Measurements from ENCODE around the gene PCDHGC3. TPM values are rescaled to one million over a fixed set of nuclear protein-coding genes. Genes with fewer than 3 reads are reported as not detected.

Gene PCDHGC3
- total and polyA plus RNA-seq, 2 of the 4 experiments (the other 2 are of a cell fraction), result 21.1 to 72.1 TPM

DNA sequence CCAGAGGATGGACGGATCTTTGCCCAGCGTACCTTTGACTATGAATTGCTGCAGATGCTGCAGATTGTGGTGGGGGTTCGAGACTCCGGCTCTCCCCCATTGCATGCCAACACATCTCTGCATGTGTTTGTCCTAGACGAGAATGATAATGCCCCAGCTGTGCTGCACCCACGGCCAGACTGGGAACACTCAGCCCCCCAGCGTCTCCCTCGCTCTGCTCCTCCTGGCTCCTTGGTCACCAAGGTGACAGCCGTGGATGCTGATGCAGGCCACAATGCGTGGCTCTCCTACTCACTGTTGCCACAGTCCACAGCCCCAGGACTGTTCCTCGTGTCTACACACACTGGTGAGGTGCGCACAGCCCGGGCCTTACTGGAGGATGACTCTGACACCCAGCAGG, 15.0 kb downstream of the PCDHGC3 start:
- Histone ChIP-seq H3K79me1 (ENCODE audit: low read depth in 1 of 2, low read length in 2 of 2) (peaks cover 34 to 75% of the 10 kb centered on the region in 2 experiments), H3K9me3 (ENCODE audit: control insufficient read depth, insufficient read depth, low read length) (no peaks in the 10 kb centered on the region), H3K4me3 (ENCODE audit: insufficient read depth, low read depth, low read length) (no peak overlapping the region), H3K56ac (ENCODE audit: extremely low read depth, insufficient read depth, low read length) (no peak overlapping the region), H2BK20ac (ENCODE audit: low read depth, low read length) (no peak overlapping the region), H3K27ac (ENCODE audit: insufficient read depth, low read length) (no peak overlapping the region), H4K5ac (ENCODE audit: low read depth, low read length) (no peak overlapping the region), H3K9ac (ENCODE audit: low read depth, low read length) (no peak overlapping the region), H2BK5ac (ENCODE audit: low read depth, low read length, poor library complexity, severe bottlenecking) (no peak overlapping the region), H4K20me1 (ENCODE audit: insufficient read depth, low read length) (peaks cover 59% of the 10 kb centered on the region), H3K27me3 (ENCODE audit: control insufficient read depth, insufficient read depth, low read length) (no peaks in the 10 kb centered on the region), H4K91ac (ENCODE audit: insufficient read depth, low read depth, low read length) (no peak overlapping the region), H3K4me2 (ENCODE audit: low read depth, low read length) (no peak overlapping the region), H3K18ac (ENCODE audit: low read depth, low read length) (no peak overlapping the region), H3K4ac (ENCODE audit: low read depth, low read length) (no peak overlapping the region), H3K23ac (ENCODE audit: low read depth, low read length) (no peak overlapping the region), H2AFZ (replicated peaks; ENCODE audit: low read length, poor library complexity) (no peak overlapping the region), H2AK9ac (replicated peaks; ENCODE audit: low read depth, low read length, poor library complexity) (peak overlapping the region; percentile 5), H3K9me1 (ENCODE audit: insufficient read depth, low read length) (peaks cover 34% of the 10 kb centered on the region), H3K14ac (replicated peaks; ENCODE audit: low read depth, low read length) (no peak overlapping the region), H3K4me1 (ENCODE audit: control insufficient read depth, insufficient read depth, low read length) (peaks cover 37% of the 10 kb centered on the region), H3K36me3 (ENCODE audit: control insufficient read depth, insufficient read depth, low read length) (peaks cover 46% of the 10 kb centered on the region), H4K8ac (ENCODE audit: low read depth in 2 of 2, low read length in 2 of 2) (no peak overlapping the region), H2BK120ac (ENCODE audit: low read depth, low read length) (no peak overlapping the region), H2AK5ac (ENCODE audit: low read depth, low read length) (no peak overlapping the region; the same call in 1 of the 2 replicates), H2BK15ac (ENCODE audit: low read depth, low read length) (no peak overlapping the region)
- 80% methylated on average over 4 of the region's 13 CpGs; no CpG with 5 or more reads in 1 of the 2 experiments for WGBS, 2 experiments (ENCODE audit: extremely low coverage in 2 of 2, insufficient read length in 1 of 2)
- ChIA-PET POLR2A (ENCODE audit: unreplicated experiment) (no interaction called here), CTCF (no interaction called here)
- DNase-seq (no peak), ATAC-seq (ENCODE audit: low read depth) (no peak)
- TF ChIP-seq, protein P1, sequence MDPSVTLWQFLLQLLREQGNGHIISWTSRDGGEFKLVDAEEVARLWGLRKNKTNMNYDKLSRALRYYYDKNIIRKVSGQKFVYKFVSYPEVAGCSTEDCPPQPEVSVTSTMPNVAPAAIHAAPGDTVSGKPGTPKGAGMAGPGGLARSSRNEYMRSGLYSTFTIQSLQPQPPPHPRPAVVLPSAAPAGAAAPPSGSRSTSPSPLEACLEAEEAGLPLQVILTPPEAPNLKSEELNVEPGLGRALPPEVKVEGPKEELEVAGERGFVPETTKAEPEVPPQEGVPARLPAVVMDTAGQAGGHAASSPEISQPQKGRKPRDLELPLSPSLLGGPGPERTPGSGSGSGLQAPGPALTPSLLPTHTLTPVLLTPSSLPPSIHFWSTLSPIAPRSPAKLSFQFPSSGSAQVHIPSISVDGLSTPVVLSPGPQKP (IDR thresholded peaks at IDR 0.05; ENCODE audit: borderline replicate concordance, low read depth, low read length), result no peak
- TF ChIP-seq, protein P2, sequence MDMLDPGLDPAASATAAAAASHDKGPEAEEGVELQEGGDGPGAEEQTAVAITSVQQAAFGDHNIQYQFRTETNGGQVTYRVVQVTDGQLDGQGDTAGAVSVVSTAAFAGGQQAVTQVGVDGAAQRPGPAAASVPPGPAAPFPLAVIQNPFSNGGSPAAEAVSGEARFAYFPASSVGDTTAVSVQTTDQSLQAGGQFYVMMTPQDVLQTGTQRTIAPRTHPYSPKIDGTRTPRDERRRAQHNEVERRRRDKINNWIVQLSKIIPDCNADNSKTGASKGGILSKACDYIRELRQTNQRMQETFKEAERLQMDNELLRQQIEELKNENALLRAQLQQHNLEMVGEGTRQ (IDR thresholded peaks at IDR 0.05; ENCODE audit: low read depth, low read length), result no peak
- TF ChIP-seq NFE2L2 (IDR thresholded peaks at IDR 0.05; ENCODE audit: low read depth, low read length), result no peak
- no peak for TF ChIP-seq RFX5 (IDR thresholded peaks at IDR 0.05; ENCODE audit: low read depth, low read length)
- no peak for TF ChIP-seq CEBPB (IDR thresholded peaks at IDR 0.05; ENCODE audit: low read depth, low read length)
- no peak for TF ChIP-seq RCOR1 (IDR thresholded peaks at IDR 0.05; ENCODE audit: insufficient replicate concordance, low read length)
- no peak for TF ChIP-seq SMC3 (IDR thresholded peaks at IDR 0.05; ENCODE audit: low read depth, low read length)
- no peak for TF ChIP-seq POLR2A (IDR thresholded peaks at IDR 0.05; ENCODE audit: low read depth, low read length)
- TF ChIP-seq CTCF (conservative IDR thresholded peaks at IDR 0.05; ENCODE audit: low read depth, low read length), result no peak
- no peak for TF ChIP-seq RAD21 (IDR thresholded peaks at IDR 0.05; ENCODE audit: low read length)
- TF ChIP-seq FOS (IDR thresholded peaks at IDR 0.05; ENCODE audit: low read depth, low read length), result no peak
- TF ChIP-seq CHD1 (IDR thresholded peaks at IDR 0.05; ENCODE audit: low read depth, low read length), result no peak
- no peak for TF ChIP-seq MAFK (IDR thresholded peaks at IDR 0.05; ENCODE audit: low read depth, low read length)
- in situ Hi-C loops (cut with MboI; ENCODE audit: low sequenced_read_pairs) (no loop called here), intact Hi-C loops (cut with micrococcal nuclease) (no loop called here), dilution Hi-C loops (cut with HindIII; ENCODE audit: low sequenced_read_pairs, unreplicated experiment) (no loop called here)
- BruUV-seq (replicated peaks), result no TSS peak

All from IMR-90 (cell line).